HFF-Myc (cell line): ENCODE measurements around the gene EYA3.

ENCODE experiments used
- DNase-seq: peaks from one replicate; pipeline ENCODE4 v3.0.0-alpha.2; 2011; ENCODE audit warnings: low read depth; ENCODE audit errors: extremely low read depth
- H3K4me3 ChIP-seq: replicated peaks from 2 replicates; pipeline ENCODE4 v1.5.1; 2011; ENCODE audit warnings: low read depth, mild to moderate bottlenecking, control low read depth, low read length
- CTCF ChIP-seq: IDR thresholded peaks from 2 replicates; pipeline ENCODE4 v1.5.1; 2012; ENCODE audit warnings: mild to moderate bottlenecking, low read depth, low read length, control low read depth; ENCODE audit errors: missing control alignments

Gene EYA3

DNA sequence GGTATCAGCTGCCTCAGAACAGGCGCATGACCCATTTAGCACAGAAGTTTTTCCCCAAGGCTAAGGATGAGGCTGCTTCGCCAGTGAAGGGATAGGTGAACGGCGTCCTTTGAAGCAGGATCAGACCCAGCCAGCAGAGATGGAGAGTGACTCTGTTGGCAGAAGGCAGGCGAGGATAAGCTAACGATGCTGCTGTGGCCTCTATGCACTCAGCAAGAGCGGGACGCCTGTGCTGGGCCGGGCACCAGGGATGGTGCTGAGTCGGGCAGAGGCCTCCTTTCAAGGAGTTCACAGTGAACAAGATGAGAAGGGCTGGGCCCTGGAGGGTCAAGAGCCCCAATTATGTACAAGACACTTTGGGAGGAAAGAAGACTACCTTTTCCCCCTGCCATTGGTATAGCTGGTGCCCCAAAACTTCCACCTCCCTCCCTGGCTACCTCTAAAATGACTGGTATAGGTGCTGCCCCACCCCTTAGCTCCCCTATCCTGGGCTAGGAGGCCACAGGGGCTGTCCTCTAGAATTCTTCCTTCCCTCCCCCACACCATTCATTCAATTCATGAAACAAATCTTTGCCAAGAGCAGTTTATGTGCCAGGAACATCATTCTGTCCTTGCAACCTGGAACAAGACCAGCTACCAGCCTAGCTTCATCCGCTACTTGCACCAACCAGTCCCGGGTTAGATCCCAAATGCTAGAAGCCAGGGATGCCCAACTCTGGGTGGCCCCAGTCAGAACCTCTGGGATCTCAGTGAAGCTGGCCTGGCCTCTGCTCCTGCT lies 121.1 kb downstream of the EYA3 start:
- no peak for TF ChIP-seq CTCF

GRCh38 chr1:27966402-27967105 lies 121.9 kb downstream of the EYA3 start:
- H3K4me3 ChIP-seq, result no peak overlapping the region
- no peak for TF ChIP-seq CTCF
- no peak for DNase-seq

More for the DNA sequence above, 121.1 kb downstream of the EYA3 start:
- DNase-seq, result no peak
- no peak overlapping the region for H3K4me3 ChIP-seq

DNA sequence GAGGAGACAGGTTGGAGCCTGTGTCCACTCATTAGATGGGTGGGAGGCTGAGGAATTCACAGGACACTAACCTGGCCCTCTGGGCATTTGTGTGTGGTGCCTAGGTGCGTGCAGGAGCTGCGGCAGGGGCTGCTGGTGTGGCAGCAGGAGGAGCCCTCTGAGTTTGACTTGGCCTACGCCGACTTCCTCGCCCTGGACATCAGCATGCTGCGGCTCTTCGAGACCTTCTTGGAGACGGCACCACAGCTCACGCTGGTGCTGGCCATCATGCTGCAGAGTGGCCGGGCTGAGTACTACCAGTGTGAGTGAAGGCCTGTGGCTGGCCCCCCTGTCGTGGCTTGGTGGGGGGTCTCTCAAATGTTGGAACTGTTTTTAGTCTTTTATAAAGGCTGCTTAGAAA lies 125.0 kb downstream of the EYA3 start:
- TF ChIP-seq CTCF, result no peak
- no peak overlapping the region for H3K4me3 ChIP-seq

DNA sequence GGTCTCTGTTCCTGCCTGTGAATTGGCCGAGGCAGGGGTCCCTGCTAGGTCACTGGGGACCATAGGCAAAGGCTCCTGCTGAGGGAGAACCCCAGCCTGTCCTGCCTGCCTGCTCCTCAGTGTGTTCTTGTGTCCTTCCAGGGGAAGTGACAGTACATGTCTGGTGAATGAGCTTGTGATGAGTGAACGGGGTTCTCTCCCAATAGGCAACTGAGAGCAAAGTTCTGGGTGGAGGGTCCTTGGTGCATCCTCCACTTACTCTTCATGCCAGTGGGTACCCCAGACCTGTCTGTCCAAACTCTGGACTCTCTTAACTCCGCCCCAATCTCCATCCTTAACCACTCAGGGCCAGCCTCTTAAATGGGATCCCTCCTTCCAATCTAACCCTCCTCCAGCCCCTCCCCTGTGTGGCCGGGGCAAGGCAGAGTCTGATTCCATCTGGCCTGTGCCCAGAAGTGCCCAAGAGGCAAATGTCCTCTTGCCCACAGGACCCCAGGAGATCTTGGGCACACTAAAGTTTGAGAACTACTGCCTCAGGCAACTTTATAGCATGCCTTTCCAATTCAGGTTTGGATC lies 126.7 kb downstream of the EYA3 start:
- no peak for DNase-seq
- TF ChIP-seq CTCF, result no peak
- H3K4me3 ChIP-seq, result no peak overlapping the region

More for the DNA sequence above, 125.0 kb downstream of the EYA3 start:
- DNase-seq, result no peak

- peak overlapping the region; percentile 55 for H3K4me3 ChIP-seq
- DNase-seq, result no peak
- no peak for TF ChIP-seq CTCF
Observed at GRCh38 chr1:27960762-27961645, 127.4 kb downstream of the EYA3 start.
